Measurements from ENCODE around the gene NOTCH2. TPM values are rescaled to one million over a fixed set of nuclear protein-coding genes. Genes with fewer than 3 reads are reported as not detected.

NOTCH2 gene
- total RNA-seq, 4 donors from 2014 or later, result 57.4 to 83.7 (median 75.8) TPM

DNA sequence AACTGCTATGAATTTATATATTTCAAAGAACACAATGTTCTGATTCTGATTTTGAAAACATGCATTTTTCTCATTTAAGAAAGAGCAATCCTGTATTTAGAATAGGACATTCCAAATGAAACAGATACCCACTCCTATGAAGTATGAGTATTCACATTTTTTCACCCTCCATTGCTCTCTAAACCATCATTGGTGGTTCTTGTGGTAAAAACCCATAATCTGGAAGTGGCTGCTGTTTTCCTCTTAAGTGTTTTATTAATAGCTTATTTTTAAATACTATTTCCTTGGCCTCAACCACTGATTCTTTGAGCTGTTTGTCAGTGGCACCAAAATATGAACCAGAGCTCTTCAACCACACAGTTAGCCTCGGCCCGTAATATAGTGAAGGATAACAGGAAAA, 113.2 kb downstream of the NOTCH2 start:
- H3K9me3 ChIP-seq, result no peaks in the 10 kb centered on the region
- intact Hi-C loops (cut with DNase I), result no loop called here
- H3K27ac ChIP-seq, result no peak overlapping the region
- WGBS, 2 donors, result 72 to 81% methylated on average over 2 of the region's 2 CpGs
- no peaks in the 10 kb centered on the region for H3K27me3 ChIP-seq
- no peak overlapping the region for H3K4me3 ChIP-seq
- DNase-seq, result no peak
- TF ChIP-seq POLR2A (IDR thresholded peaks at IDR 0.05) (no peak), CTCF (IDR thresholded peaks at IDR 0.05) (no peak)
- H3K4me1 ChIP-seq, result no peaks in the 10 kb centered on the region
- peaks cover 0 to 95% (median 3%) of the 10 kb centered on the region in 3 donors for H3K36me3 ChIP-seq

- DNase-seq, result no peak
- Histone ChIP-seq H3K27me3 (no peaks in the 10 kb centered on the region), H3K4me1 (no peaks in the 10 kb centered on the region), H3K4me3 (no peak overlapping the region), H3K27ac (no peak overlapping the region), H3K9me3 (no peaks in the 10 kb centered on the region), H3K36me3 (peaks cover 0 to 98% (median 7%) of the 10 kb centered on the region in 3 donors)
- WGBS, 2 donors, result 75 to 76% methylated on average over 9 of the region's 9 CpGs
- intact Hi-C loops (cut with DNase I), result no loop called here
- no peak for TF ChIP-seq POLR2A (IDR thresholded peaks at IDR 0.05)
- TF ChIP-seq CTCF (IDR thresholded peaks at IDR 0.05), result no peak
Observed at GRCh38 chr1:119954476-119955422, 114.7 kb downstream of the NOTCH2 start.

GRCh38 chr1:119953266-119953998, 116.0 kb downstream of the NOTCH2 start:
- TF ChIP-seq POLR2A (IDR thresholded peaks at IDR 0.05) (no peak), CTCF (IDR thresholded peaks at IDR 0.05) (no peak)
- 74 to 77% methylated on average over 5 of the region's 5 CpGs for WGBS, 2 donors

GRCh38 chr1:119952496-119952895, 117.0 kb downstream of the NOTCH2 start:
- 92 to 94% methylated on average over 5 of the region's 5 CpGs for WGBS, 2 donors
- TF ChIP-seq CTCF (IDR thresholded peaks at IDR 0.05), result no peak
- no peak for TF ChIP-seq POLR2A (IDR thresholded peaks at IDR 0.05)
- Histone ChIP-seq H3K4me1 (peaks cover 0 to 5% (median 0%) of the 10 kb centered on the region in 3 donors), H3K36me3 (peaks cover 4 to 100% (median 24%) of the 10 kb centered on the region in 3 donors), H3K4me3 (no peak overlapping the region), H3K27me3 (no peaks in the 10 kb centered on the region), H3K9me3 (no peaks in the 10 kb centered on the region), H3K27ac (no peak overlapping the region)
- intact Hi-C loops (cut with DNase I), result no loop called here
- no peak for DNase-seq

More at GRCh38 chr1:119953266-119953998, 116.0 kb downstream of the NOTCH2 start:
- Histone ChIP-seq H3K9me3 (no peaks in the 10 kb centered on the region), H3K4me3 (no peak overlapping the region), H3K36me3 (peaks cover under 1 to 98% (median 18%) of the 10 kb centered on the region in 3 donors), H3K27ac (no peak overlapping the region), H3K4me1 (peaks cover 0 to under 1% (median 0%) of the 10 kb centered on the region in 3 donors), H3K27me3 (no peaks in the 10 kb centered on the region)
- DNase-seq, result no peak
- intact Hi-C loops (cut with DNase I), result no loop called here

Data from esophagus squamous epithelium (tissue), 5 donors.